H1 (cell line): ENCODE results near the gene CUBN. TPM values are rescaled to one million over a fixed set of nuclear protein-coding genes. Genes with fewer than 3 reads are reported as not detected.

Experiments
- CTCF ChIA-PET: fragments of 300-600 bp; sonication (Branson Sonifier 250); formaldehyde crosslinking; loops from one replicate; lab custom pipeline; 2021; ENCODE audit not compliant: partially characterized antibody; lab: Charles Lee
- POLR2A ChIA-PET: fragments of 300-600 bp; sonication (Branson Sonifier 250); formaldehyde crosslinking; loops from one replicate; lab custom pipeline; 2021; ENCODE audit warnings: inconsistent platforms; ENCODE audit not compliant: partially characterized antibody; lab: Charles Lee
- DNase-seq, 2 experiments: peaks; one replicate each; pipeline versions ENCODE4 v3.0.0 to v3.0.0-alpha.2; 2010 to 2022; ENCODE audit warnings: low spot score in 2 of 2, low read depth in 1 of 2, mixed read lengths in 1 of 2
- FAIRE-seq: peaks from 2 replicates; lab custom pipeline; 2011; peaks lifted over from hg19 to GRCh38; lab: Jason Lieb, UNC
- H2AFZ ChIP-seq: 2 replicates; pipeline ENCODE4 v1.8.1; 2012; ENCODE audit warnings: low read length, inconsistent platforms
- H2AK5ac ChIP-seq: 2 replicates; pipeline ENCODE4 v1.6.1; 2013; ENCODE audit warnings: low read depth, low read length
- H2BK120ac ChIP-seq: replicated peaks from 2 replicates; pipeline ENCODE3; 2013; ENCODE audit warnings: low read depth, low read length, inconsistent platforms
- H2BK12ac ChIP-seq: 2 replicates; pipeline ENCODE4 v1.6.1; 2013; ENCODE audit warnings: low read depth, low read length
- H2BK15ac ChIP-seq: 2 replicates; pipeline ENCODE4 v1.6.1; 2013; ENCODE audit warnings: low read length
- H2BK20ac ChIP-seq: 2 replicates; pipeline ENCODE4 v1.6.1; 2013; ENCODE audit warnings: low read length
- H2BK5ac ChIP-seq: 2 replicates; pipeline ENCODE4 v1.6.1; 2013; ENCODE audit warnings: low read depth, low read length
- H3K14ac ChIP-seq: 2 replicates; pipeline ENCODE4 v1.6.1; 2013; ENCODE audit warnings: inconsistent platforms; ENCODE audit not compliant: insufficient read length
- H3K18ac ChIP-seq: 2 replicates; pipeline ENCODE4 v1.6.1; 2013; ENCODE audit warnings: low read length; ENCODE audit errors: extremely low read depth
- H3K23ac ChIP-seq: 2 replicates; pipeline ENCODE4 v1.6.1; 2013; ENCODE audit warnings: inconsistent platforms; ENCODE audit not compliant: insufficient read length
- H3K23me2 ChIP-seq: 2 replicates; pipeline ENCODE4 v1.6.1; 2013; ENCODE audit warnings: low read depth, low read length
- H3K27ac ChIP-seq: 2 replicates; pipeline ENCODE4 v1.6.1; 2011; ENCODE audit warnings: low read depth, low read length, inconsistent platforms
- H3K27me3 ChIP-seq, 4 experiments: replicated peaks in 1 of 4; 1 replicate in 1 of 4; 2 replicates in 3 of 4; pipeline versions ENCODE4 v1.6.1 to v1.8.1; 2011 to 2013; ENCODE audit warnings: low read length in 3 of 4, mild to moderate bottlenecking in 3 of 4, inconsistent platforms in 2 of 4, mixed read lengths in 2 of 4, moderate library complexity in 1 of 4; ENCODE audit not compliant: control insufficient read depth in 3 of 4, insufficient read depth in 3 of 4; ENCODE audit errors: extremely low read depth in 1 of 4
- H3K36me3 ChIP-seq, 4 experiments: 2 replicates each; pipeline versions ENCODE4 v1.6.1 to v1.8.1; 2011 to 2013; ENCODE audit warnings: mild to moderate bottlenecking in 4 of 4, low read length in 3 of 4, moderate library complexity in 2 of 4, control low read depth in 1 of 4, inconsistent platforms in 1 of 4; ENCODE audit not compliant: insufficient read depth in 4 of 4, control insufficient read depth in 2 of 4
- H3K4ac ChIP-seq: replicated peaks from 2 replicates; pipeline ENCODE3; 2013; ENCODE audit warnings: low read length, low read depth, mixed read lengths, inconsistent platforms; ENCODE audit not compliant: insufficient read length
- H3K4me1 ChIP-seq, 4 experiments: replicated peaks in 1 of 4; 1 replicate in 1 of 4; 2 replicates in 3 of 4; pipeline versions ENCODE4 v1.6.1 to v1.8.1; 2011 to 2013; ENCODE audit warnings: low read length in 3 of 4, inconsistent platforms in 2 of 4, mixed read lengths in 1 of 4; ENCODE audit not compliant: insufficient read depth in 4 of 4, control insufficient read depth in 3 of 4
- H3K4me2 ChIP-seq, 2 experiments: 2 replicates each; pipeline versions ENCODE4 v1.6.1 to v1.8.1; 2011 to 2013; ENCODE audit warnings: low read depth in 2 of 2, low read length in 2 of 2, control low read depth in 1 of 2, inconsistent platforms in 1 of 2, mild to moderate bottlenecking in 1 of 2; ENCODE audit not compliant: insufficient read depth in 1 of 2
- H3K4me3 ChIP-seq, 4 experiments: fragments of 200-600, 300-600 bp in 1 of 4; sonication (generic), shearing (Covaris generic), sonication (Bioruptor Twin) in 1 of 4; 2 replicates each; pipeline versions ENCODE4 v1.5.1 to v1.8.1; 2011 to 2016; ENCODE audit warnings: low read length in 4 of 4, low read depth in 3 of 4, control low read depth in 2 of 4, inconsistent platforms in 2 of 4, mild to moderate bottlenecking in 2 of 4, mixed read lengths in 1 of 4, moderate library complexity in 1 of 4; ENCODE audit not compliant: insufficient read depth in 2 of 4; ENCODE audit errors: extremely low read depth in 1 of 4
- H3K56ac ChIP-seq: replicated peaks from 2 replicates; pipeline ENCODE3; 2013; ENCODE audit warnings: low read depth, mild to moderate bottlenecking, mixed read lengths, low read length, inconsistent platforms; ENCODE audit not compliant: insufficient read length
- H3K79me1 ChIP-seq: 2 replicates; pipeline ENCODE4 v1.6.1; 2013; ENCODE audit warnings: low read depth, low read length, control low read depth
- H3K79me2 ChIP-seq, 2 experiments: 2 replicates each; pipeline versions ENCODE4 v1.6.1 to v1.8.1; 2012 to 2013; ENCODE audit warnings: low read length in 2 of 2, mild to moderate bottlenecking in 2 of 2, inconsistent platforms in 1 of 2; ENCODE audit not compliant: insufficient read depth in 2 of 2, control insufficient read depth in 1 of 2
- H3K9ac ChIP-seq, 4 experiments: replicated peaks in 1 of 4; 1 replicate in 1 of 4; 2 replicates in 3 of 4; pipeline versions ENCODE4 v1.6.1 to v1.8.1; 2011 to 2013; ENCODE audit warnings: low read depth in 3 of 4, low read length in 3 of 4, control low read depth in 2 of 4, mild to moderate bottlenecking in 2 of 4, moderate library complexity in 2 of 4, inconsistent platforms in 1 of 4; ENCODE audit errors: extremely low read depth in 1 of 4
- H3K9me3 ChIP-seq, 2 experiments: 2 replicates each; pipeline versions ENCODE4 v1.6.1 to v1.8.1; 2012 to 2013; ENCODE audit warnings: mild to moderate bottlenecking in 2 of 2, moderate library complexity in 2 of 2, control low read depth in 1 of 2, inconsistent platforms in 1 of 2, low read depth in 1 of 2, low read length in 1 of 2, mixed read lengths in 1 of 2; ENCODE audit not compliant: insufficient read depth in 2 of 2
- H4K20me1 ChIP-seq, 2 experiments: replicated peaks in 1 of 2; 2 replicates each; pipeline versions ENCODE3 to v1.8.1; 2011 to 2013; ENCODE audit warnings: inconsistent platforms in 2 of 2, low read length in 2 of 2, mild to moderate bottlenecking in 1 of 2; ENCODE audit not compliant: insufficient read depth in 2 of 2, control insufficient read depth in 1 of 2
- H4K5ac ChIP-seq: 2 replicates; pipeline ENCODE4 v1.6.1; 2013; ENCODE audit warnings: low read length, low read depth, mixed read lengths, inconsistent platforms; ENCODE audit not compliant: insufficient read length
- H4K8ac ChIP-seq: 2 replicates; pipeline ENCODE4 v1.8.0; 2013; ENCODE audit warnings: mild to moderate bottlenecking, moderate library complexity, low read length, inconsistent platforms; ENCODE audit not compliant: insufficient read depth; ENCODE audit errors: extremely low read depth
- H4K91ac ChIP-seq: replicated peaks from 2 replicates; pipeline ENCODE3; 2013; ENCODE audit warnings: low read length, mixed read lengths, inconsistent platforms; ENCODE audit not compliant: insufficient read length
- JUN ChIP-seq: IDR thresholded peaks from 2 replicates; pipeline ENCODE4 v1.6.1; 2011; ENCODE audit warnings: low read depth, mild to moderate bottlenecking, improper control_type of control experiment, low read length
- JUND ChIP-seq: IDR thresholded peaks from 2 replicates; pipeline ENCODE4 v1.6.1; 2011; ENCODE audit warnings: mild to moderate bottlenecking, improper control_type of control experiment, low read length
- KDM4A ChIP-seq: IDR thresholded peaks from one replicate; pipeline ENCODE4 v1.7.1; 2012; ENCODE audit warnings: low read depth, mild to moderate bottlenecking, moderate library complexity, low read length, inconsistent platforms; ENCODE audit not compliant: severe bottlenecking
- NRF1 ChIP-seq: IDR thresholded peaks from 2 replicates; pipeline ENCODE4 v1.6.1; 2011; ENCODE audit warnings: mild to moderate bottlenecking, low read depth, low read length, improper control_type of control experiment
- SIX5 ChIP-seq: IDR thresholded peaks from 2 replicates; pipeline ENCODE4 v1.6.1; 2011; ENCODE audit warnings: mild to moderate bottlenecking, low read depth, low read length
- SP4 ChIP-seq: IDR thresholded peaks from 2 replicates; pipeline ENCODE4 v1.6.1; 2012; ENCODE audit warnings: low read length, inconsistent platforms
- ZNF274 ChIP-seq: IDR thresholded peaks from 2 replicates; pipeline ENCODE4 v1.7.0; 2012; ENCODE audit warnings: low read length, borderline replicate concordance; ENCODE audit errors: extremely low read depth
- WGBS, 2 experiments: shearing (Covaris generic) in 1 of 2; methylation state at CpG; one replicate each; pipeline versions ENCODE4 v1.1.6 to v1.1.7; 2013 to 2015; ENCODE audit warnings: low lambda C conversion rate in 2 of 2, mixed read lengths in 2 of 2, inconsistent platforms in 1 of 2, low coverage in 1 of 2, missing lambda C conversion rate in 1 of 2; ENCODE audit not compliant: insufficient replicate concordance in 2 of 2, insufficient coverage in 1 of 2, insufficient read length in 1 of 2; ENCODE audit errors: extremely low coverage in 1 of 2, missing lambda C conversion rate in 1 of 2; 5-methylcytosine and 5-hydroxymethylcytosine counted together
- polyA plus RNA-seq, 7 experiments: library from polyadenylated mRNA; depleted of rRNA in 3 of 7; stranded (reverse) in 5 of 7; unstranded in 2 of 7; fragments of >200 nt in 5 of 7; fragments of 200-250 nt in 2 of 7; gene quantifications; 1 replicate in 5 of 7; 2 replicates in 1 of 7; 4 replicates in 1 of 7; pipeline versions ENCODE4 v1.2.1 to v1.2.3, GENCODE V29; 2011 to 2013; ENCODE audit warnings: missing spikeins in 2 of 7, mixed read lengths in 2 of 7
- total RNA-seq: library from RNA; stranded (reverse); fragmentation: NEBNext Ultra II Directional; extraction: Animal tissue kit (Norgen Biotek cat#: 25700); gene quantifications from 2 replicates; pipeline ENCODE4 v1.2.1, GENCODE V29; 2021

The CUBN gene
- total and polyA plus RNA-seq, 2 of the 8 experiments (the other 6 are each of a cell fraction or from before 2014, with no cell fraction given): 0.04 to 0.08 TPM

DNA sequence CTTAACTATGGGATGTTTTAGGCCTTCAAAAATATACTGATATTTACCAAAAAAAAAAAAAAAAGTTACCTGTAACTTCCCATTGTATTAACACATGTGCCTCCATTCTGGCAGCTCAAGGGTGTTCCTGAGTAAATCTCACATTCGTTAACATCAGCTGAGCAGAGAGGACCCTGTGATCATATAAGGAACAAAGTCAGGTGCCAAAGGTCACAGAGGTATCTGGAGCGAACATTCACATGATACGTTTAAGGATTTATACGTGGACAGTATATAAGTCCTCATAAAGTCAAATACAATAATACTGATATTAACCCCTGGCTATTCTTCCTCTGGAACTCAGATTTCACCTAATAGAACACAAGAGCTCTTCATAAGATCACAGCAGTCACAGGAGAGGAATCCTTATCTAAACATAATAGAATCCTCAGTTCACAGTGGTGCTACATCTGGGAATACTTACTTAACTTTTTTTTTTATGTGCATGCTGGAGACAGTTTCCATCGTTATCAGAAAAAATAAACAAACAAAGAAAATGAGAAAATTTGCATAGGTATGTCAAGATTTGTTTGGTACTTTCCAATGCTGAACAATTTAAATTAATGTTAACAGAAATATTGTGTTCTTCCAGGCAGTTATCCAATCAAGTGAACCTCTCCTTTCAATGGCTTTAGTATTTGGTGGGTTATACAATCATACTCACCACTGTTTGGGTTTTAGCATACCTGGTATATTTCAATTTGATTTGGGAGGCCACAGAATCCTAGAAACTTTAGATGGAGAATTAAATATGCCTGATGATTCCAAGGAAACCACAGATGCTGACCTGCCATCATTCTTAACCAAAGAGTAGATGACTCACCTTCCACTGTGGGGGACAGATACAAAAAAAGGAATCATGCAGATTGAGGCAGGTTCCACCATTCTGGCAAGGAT, 6.6 kb downstream of the CUBN start:
- no peaks in the 10 kb centered on the region for H3K23me2 ChIP-seq
- no peak overlapping the region for H4K91ac ChIP-seq
- H2AK5ac ChIP-seq: no peak overlapping the region; the same call in 1 of the 2 replicates
- no peak overlapping the region for H4K8ac ChIP-seq
- H2BK20ac ChIP-seq: no peak overlapping the region
- no peak overlapping the region for H4K5ac ChIP-seq
- DNase-seq: no peak
- H3K79me1 ChIP-seq: no peaks in the 10 kb centered on the region
- FAIRE-seq: no peak
- ChIA-PET POLR2A (no interaction called here), CTCF (interaction anchor here (0.7 to 1.5 kb wide), 7 partner anchors 12 to 510 kb away, joined by 3 to 6 read pairs (median 4); no protein-coding TSS in a partner anchor)
- no peak overlapping the region for H3K23ac ChIP-seq
- H3K4ac ChIP-seq: no peak overlapping the region
- H2BK120ac ChIP-seq: no peak overlapping the region
- no peak for TF ChIP-seq ZNF274
- 0 out of 2 replicates have a peak, but pooled peaks have one; percentile 33 for TF ChIP-seq JUND
- TF ChIP-seq KDM4A: no peak
- TF ChIP-seq SIX5: no peak
- TF ChIP-seq SP4: no peak
- TF ChIP-seq JUN: no peak
- no peak for TF ChIP-seq NRF1
- no peaks in the 10 kb centered on the region for H3K79me2 ChIP-seq
- no peak overlapping the region for H3K9ac ChIP-seq
- 88% methylated on average over 5 of the region's 5 CpGs; no CpG with 5 or more reads in 1 of the 2 experiments for WGBS, 2 experiments
- peak overlapping the region; percentile 19; the same call in 1 of the 2 replicates for H3K18ac ChIP-seq
- no peak overlapping the region for H2BK5ac ChIP-seq
- no peak overlapping the region for H3K56ac ChIP-seq
- no peak overlapping the region for H3K14ac ChIP-seq
- no peak overlapping the region for H3K27ac ChIP-seq
- peak overlapping the region; percentile 88; the same call in 1 of the 2 replicates for H2BK12ac ChIP-seq
- H2AFZ ChIP-seq: peak overlapping the region; percentile 84; the same call in 1 of the 2 replicates
- 0 out of 4 replicates have a peak overlapping the region, but pooled peaks of 1 of the 2 experiments have one; percentile 1 for H3K4me2 ChIP-seq
- H3K27me3 ChIP-seq: no peaks in the 10 kb centered on the region
- H3K4me1 ChIP-seq: peaks cover 0 to 5% (median 4%) of the 10 kb centered on the region in 4 experiments; a peak in 4 of 7 replicates
- H3K36me3 ChIP-seq: no peaks in the 10 kb centered on the region
- H3K9me3 ChIP-seq: no peaks in the 10 kb centered on the region
- H4K20me1 ChIP-seq: no peaks in the 10 kb centered on the region
- no peak overlapping the region for H2BK15ac ChIP-seq
- H3K4me3 ChIP-seq: no peak overlapping the region
